Stimulated activated memory B cell treated with anti-CD40 and anti-IgM and Interleukin-4, amounts not matched to agents 10 μg/mL and 1 μg/mL and 100 μg/mL, for 72 hours (primary cell): Measurements from ENCODE around the gene PLPP2.

Experiments used
- ATAC-seq: fragments of 150-1000 bp; cut with Tn5 transposase; 2 replicates; pipeline ENCODE4 v1.10.0; 2021
- H3K27ac Mint-ChIP-seq: one replicate; pipeline ENCODE4 v1.8.0; 2022; ENCODE audit warnings: mild to moderate bottlenecking, mixed read lengths
- H3K27me3 Mint-ChIP-seq: one replicate; pipeline ENCODE4 v1.8.0; 2022; ENCODE audit warnings: mixed read lengths
- H3K36me3 Mint-ChIP-seq: one replicate; pipeline ENCODE4 v1.8.0; 2022; ENCODE audit warnings: mixed read lengths
- H3K4me1 Mint-ChIP-seq: one replicate; pipeline ENCODE4 v1.8.0; 2022; ENCODE audit warnings: mixed read lengths
- H3K4me3 Mint-ChIP-seq: one replicate; pipeline ENCODE4 v1.8.0; 2022; ENCODE audit warnings: mild to moderate bottlenecking, moderate library complexity, mixed read lengths
- H3K9me3 Mint-ChIP-seq: one replicate; pipeline ENCODE4 v1.8.0; 2022; ENCODE audit warnings: mixed read lengths

Gene PLPP2

DNA sequence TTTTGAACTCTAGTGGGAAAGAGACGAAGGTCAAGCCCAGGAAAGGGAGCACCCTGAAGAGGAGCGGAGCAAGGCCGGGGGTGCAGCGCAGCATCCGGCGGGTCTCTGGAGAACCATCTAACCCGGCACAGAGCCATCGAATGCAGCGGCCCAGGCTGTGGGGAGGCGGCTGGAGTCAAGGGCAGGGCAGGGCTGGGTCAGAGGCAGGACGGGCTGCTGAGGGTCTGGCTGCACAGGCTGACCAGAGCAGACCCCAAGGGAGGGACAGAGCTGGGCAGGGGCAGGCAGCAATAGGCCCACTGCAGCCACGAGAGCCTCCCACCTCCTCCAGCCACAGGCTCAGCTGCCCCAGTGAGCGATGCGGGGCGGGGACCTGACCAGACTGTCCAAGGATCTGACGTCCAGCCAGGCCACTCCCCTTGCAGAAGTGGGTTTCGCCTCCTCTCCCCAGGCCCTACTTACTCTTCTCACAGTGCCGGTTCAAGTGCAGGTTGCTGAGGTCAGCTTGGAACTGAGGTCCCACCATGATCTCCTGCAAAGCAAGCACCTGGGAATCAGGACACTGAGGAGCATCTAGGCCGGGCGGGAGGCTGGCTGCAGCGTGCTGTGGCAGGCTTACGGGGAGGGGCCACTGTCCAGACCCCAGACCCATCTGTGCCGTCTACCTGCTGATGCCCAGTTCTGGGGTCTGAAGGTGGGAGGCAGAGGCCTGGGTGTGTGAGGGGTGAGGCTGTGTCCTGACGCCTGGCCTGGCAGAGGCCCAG lies 34.2 kb upstream of the PLPP2 start:
- H3K27me3 Mint-ChIP-seq = no peaks in the 10 kb centered on the region
- no peak for ATAC-seq
- H3K4me3 Mint-ChIP-seq = no peak overlapping the region
- H3K27ac Mint-ChIP-seq = no peak overlapping the region
- H3K9me3 Mint-ChIP-seq = peaks cover 7% of the 10 kb centered on the region
- peaks cover 56% of the 10 kb centered on the region for H3K36me3 Mint-ChIP-seq
- H3K4me1 Mint-ChIP-seq = no peaks in the 10 kb centered on the region

DNA sequence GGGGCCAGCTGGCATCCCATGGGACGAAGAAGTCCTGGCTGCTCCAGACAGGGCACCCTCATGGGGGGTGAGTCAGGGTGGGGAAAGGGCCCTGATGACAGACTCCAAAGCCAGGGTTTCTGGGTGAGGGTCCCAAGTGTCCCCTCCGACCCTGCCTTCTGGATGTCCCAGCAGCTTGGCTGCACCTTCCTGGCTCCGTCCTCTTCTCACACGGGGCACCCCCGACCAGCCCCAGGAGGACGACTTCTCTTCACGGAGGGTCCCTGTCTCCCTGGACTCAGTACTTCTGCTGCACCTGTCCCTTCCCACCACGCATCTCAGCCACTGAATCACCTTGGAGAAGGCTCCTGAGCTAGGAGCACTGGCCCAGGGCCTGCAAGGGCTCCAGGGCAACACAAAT lies 33.5 kb upstream of the PLPP2 start:
- H3K4me1 Mint-ChIP-seq = no peaks in the 10 kb centered on the region
- H3K9me3 Mint-ChIP-seq = peaks cover 7% of the 10 kb centered on the region
- H3K27ac Mint-ChIP-seq = no peak overlapping the region
- ATAC-seq = no peak
- peaks cover 57% of the 10 kb centered on the region for H3K36me3 Mint-ChIP-seq
- no peaks in the 10 kb centered on the region for H3K27me3 Mint-ChIP-seq
- no peak overlapping the region for H3K4me3 Mint-ChIP-seq

DNA sequence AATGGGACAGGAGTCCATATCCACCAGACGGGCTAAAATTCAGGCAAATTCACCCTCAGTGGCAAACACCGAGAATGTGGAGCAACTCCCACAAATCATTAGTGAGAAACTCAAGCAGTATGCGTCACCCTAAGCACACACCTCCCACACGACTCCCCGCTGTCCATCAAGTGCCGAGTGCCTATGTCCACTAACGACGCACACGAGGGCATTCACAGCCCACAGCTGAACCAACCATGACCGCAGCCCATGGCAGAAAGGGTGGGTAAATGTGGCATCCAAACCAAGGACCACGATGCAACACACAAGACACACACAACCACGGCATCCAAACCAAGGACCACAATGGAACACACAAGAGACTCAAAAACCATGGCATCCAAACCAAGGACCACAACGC lies 31.4 kb upstream of the PLPP2 start:
- no peak overlapping the region for H3K27ac Mint-ChIP-seq
- H3K27me3 Mint-ChIP-seq = no peaks in the 10 kb centered on the region
- peaks cover 7% of the 10 kb centered on the region for H3K9me3 Mint-ChIP-seq
- no peak for ATAC-seq
- no peaks in the 10 kb centered on the region for H3K4me1 Mint-ChIP-seq
- H3K36me3 Mint-ChIP-seq = peaks cover 55% of the 10 kb centered on the region
- no peak overlapping the region for H3K4me3 Mint-ChIP-seq

DNA sequence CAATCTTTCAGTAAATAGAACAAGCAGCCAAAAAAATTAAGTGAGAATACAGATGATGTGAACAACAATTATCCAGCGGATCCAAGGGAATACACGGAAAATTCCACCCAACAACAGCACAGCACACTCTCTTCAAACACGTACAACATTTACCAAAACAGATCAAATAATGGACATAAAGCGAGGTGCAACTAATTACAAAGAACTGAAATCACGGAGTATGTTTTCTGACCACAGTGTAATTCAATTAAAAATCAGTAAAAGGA lies 27.2 kb upstream of the PLPP2 start:
- H3K9me3 Mint-ChIP-seq = peaks cover 7% of the 10 kb centered on the region
- H3K27me3 Mint-ChIP-seq = no peaks in the 10 kb centered on the region
- H3K4me3 Mint-ChIP-seq = no peak overlapping the region
- no peak for ATAC-seq
- H3K27ac Mint-ChIP-seq = no peak overlapping the region
- no peaks in the 10 kb centered on the region for H3K4me1 Mint-ChIP-seq
- H3K36me3 Mint-ChIP-seq = peaks cover 74% of the 10 kb centered on the region

DNA sequence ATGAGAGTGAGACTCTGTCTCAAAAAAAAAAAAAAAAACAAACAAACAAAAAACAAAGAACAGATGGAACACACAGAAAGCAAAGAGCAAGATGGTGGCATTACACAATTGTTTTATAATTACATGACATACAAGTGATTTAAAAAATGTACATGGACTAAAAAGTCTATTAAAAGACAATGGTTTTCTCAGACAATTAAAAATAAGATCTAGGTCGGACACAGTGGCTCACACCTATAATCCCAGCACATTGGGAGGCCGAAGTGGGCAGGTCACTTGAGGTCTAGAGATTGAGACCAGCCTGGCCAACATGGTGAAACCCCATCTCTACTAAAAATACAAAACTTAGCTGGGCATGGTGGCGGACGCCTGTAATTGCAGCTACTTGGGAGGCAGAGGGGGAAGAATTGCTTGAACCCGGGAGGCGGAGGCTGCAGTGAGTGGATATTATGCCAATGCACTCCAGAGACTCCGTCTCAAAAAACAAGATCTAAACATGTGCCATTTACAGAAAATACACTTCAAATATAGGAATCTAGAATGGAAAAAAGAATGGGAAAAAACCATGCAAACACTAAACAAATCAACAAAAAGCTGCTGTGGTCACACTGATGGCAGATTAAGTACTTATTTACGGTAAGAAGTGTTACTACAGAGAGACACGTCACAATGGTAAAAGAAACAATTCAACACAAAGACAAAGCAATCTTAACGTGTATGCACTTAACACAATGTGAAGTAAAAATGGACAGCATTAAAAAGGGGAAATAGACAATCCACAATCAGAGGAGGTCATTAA lies 26.7 kb upstream of the PLPP2 start:
- H3K27me3 Mint-ChIP-seq = no peaks in the 10 kb centered on the region
- no peaks in the 10 kb centered on the region for H3K4me1 Mint-ChIP-seq
- peaks cover 7% of the 10 kb centered on the region for H3K9me3 Mint-ChIP-seq
- H3K4me3 Mint-ChIP-seq = no peak overlapping the region
- ATAC-seq = no peak
- H3K36me3 Mint-ChIP-seq = peaks cover 78% of the 10 kb centered on the region
- no peak overlapping the region for H3K27ac Mint-ChIP-seq

DNA sequence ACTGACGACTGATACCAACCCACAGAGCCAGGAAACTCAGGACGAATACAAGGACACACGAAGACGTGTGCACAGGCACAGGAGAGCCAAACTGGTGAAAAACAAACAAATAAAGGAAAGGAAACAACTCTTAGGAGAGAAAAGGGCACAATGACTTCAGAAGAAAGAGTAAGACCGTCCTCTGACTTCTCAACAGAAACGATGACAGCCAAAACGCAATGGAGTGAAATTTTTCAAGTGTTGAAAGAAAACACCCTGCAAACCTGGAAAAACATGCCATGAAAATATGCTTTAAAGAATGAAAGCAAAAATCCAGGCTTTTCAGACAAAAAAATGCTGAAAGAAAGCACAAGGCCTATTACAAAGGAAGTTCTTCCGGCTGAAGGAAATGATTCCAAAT lies 24.6 kb upstream of the PLPP2 start:
- Mint-ChIP-seq H3K27me3 (no peaks in the 10 kb centered on the region), H3K27ac (no peak overlapping the region), H3K4me3 (no peak overlapping the region)

DNA sequence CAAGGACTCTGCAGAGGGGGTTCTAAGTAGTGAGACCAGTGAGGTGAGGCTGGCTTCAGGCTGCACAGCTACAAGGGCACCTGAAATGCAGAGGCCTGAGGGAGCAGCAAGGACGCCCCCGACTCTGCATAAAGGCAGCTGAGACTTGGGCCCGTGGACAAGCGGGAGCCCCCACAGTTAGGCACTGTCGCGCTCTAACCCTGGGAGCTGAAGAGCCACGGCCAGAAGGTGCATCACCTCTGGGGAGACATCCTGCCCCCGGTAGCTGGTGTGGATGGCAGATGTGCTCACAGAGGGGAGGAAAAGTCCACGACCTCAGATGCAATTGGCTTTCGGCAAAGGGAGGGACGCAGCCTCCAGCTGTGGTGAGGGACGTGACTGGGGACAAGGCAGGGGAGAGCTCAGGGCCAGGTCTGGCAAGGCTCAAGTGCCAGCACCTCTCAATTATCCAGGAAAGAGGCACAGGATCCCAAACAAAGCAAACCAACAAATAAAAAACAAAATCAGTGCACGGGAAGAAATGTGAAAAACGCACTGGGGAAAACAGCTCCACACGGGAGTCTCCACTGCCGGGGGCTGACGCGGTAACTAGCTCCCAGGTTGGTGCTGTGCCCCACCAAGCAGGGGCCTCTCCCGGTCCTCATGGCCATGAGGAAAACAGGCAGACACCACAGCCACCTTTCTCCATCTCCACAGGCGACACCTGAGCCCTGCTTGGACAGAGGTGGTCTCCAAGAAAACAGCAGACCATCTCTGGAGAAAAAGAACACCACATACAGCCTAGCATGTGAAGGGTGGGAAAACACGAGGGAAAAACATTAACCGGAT lies 23.0 kb upstream of the PLPP2 start:
- Mint-ChIP-seq H3K4me3 (no peak overlapping the region), H3K27ac (no peak overlapping the region), H3K36me3 (peaks cover 73% of the 10 kb centered on the region), H3K27me3 (no peaks in the 10 kb centered on the region), H3K4me1 (no peaks in the 10 kb centered on the region), H3K9me3 (peaks cover 7% of the 10 kb centered on the region)
- ATAC-seq = no peak

More for the DNA sequence above, 24.6 kb upstream of the PLPP2 start:
- no peaks in the 10 kb centered on the region for H3K4me1 Mint-ChIP-seq
- H3K36me3 Mint-ChIP-seq = peaks cover 80% of the 10 kb centered on the region
- H3K9me3 Mint-ChIP-seq = peaks cover 7% of the 10 kb centered on the region
- ATAC-seq = no peak

DNA sequence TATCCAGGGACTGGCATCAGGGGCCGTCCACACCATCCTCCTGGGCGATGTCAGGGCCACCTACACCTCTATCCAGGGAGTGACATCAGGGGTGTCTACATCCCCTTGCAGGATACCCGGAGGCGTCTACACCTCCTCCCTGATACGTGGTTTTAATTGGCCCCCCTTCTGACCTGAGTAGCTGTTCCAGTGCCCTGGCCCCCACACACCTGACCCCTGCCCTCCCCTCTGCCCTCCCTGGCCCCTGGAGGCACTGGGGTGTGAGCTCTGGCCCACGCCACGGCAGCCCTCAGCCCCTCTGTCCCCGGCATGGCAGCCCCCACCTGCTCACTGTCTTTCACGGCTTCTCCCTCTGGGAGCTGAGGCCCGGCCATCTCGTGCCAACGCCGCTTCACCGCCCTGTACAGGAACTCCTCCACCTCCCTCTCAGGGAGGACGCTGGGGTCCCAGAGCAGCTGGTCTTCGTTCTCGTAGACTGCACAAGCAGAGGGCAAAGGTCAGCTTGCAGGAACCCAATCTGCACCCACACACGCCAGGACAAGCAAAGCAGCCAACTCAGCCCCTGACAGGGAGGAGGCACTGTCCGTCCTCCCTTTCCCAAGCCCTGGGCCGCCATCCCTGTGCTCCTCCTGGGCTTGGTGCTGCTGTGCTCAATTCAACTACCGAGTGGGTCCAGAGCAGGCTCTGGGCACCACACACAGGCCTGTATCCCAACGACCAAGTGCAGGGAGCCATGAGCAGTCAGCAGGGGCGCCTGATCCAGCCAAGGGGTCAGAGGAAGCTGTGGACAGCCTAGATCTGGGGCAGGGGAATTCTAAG lies 22.2 kb upstream of the PLPP2 start:
- Mint-ChIP-seq H3K27ac (no peak overlapping the region), H3K4me1 (no peaks in the 10 kb centered on the region), H3K36me3 (peaks cover 74% of the 10 kb centered on the region), H3K4me3 (no peak overlapping the region), H3K27me3 (no peaks in the 10 kb centered on the region), H3K9me3 (peaks cover 5% of the 10 kb centered on the region)
- ATAC-seq = no peak

DNA sequence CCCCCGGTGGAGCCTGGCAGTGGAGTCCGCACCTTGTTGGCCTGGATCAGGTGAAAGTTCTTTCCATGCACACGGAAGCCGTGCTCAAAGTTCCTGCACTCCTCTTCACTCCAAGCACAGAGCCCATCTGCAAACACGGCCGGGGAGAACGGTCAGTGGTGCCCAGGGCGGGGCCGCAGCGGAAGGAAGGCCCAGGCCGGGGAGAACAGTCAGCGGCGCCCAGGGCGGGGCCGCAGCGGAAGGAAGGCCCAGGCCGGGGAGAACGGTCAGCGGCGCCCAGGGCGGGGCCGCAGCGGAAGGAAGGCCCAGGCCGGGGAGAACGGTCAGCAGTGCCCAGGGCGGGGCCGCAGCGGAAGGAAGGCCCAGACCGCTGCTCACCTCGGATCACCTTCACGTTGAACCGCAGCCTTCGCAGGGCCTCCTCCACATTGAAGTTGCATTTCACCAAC lies 20.6 kb upstream of the PLPP2 start:
- Mint-ChIP-seq H3K9me3 (no peaks in the 10 kb centered on the region), H3K27me3 (no peaks in the 10 kb centered on the region), H3K36me3 (peaks cover 69% of the 10 kb centered on the region), H3K4me3 (no peak overlapping the region), H3K4me1 (no peaks in the 10 kb centered on the region), H3K27ac (no peak overlapping the region)
- no peak for ATAC-seq

DNA sequence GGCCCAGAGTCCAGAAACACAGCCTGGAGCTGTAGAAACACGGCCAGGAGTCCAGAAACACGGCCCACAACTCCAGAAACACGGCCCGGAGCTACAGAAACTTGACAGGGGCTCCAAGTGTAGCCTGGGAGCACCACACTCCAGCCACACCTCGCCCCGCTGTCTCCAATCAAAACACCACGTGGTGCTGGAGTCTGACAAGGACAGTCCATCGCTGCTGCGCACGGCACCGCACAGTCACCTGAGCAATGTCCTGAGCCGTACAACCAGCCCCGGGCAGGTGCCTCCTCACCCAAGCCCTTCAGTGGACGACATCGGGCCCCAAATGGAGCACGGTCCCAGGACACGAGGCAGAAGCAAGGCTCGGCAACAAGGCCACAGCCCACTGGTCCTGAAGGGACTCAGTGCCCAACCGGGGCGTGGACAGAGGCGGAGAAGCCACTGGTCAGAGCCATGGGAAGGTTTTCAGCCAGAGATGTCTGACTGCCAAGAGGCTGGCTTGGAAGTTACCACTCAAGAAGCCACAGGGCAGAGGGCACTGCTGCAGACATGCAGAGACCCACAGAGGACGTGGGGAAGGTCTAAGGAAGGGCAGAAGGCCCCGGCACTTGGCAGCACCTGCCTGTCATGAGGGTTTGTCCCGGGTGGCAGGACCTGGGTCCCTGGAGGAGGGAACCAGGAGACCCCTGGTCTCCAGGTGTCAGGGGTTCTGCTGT lies 19.7 kb upstream of the PLPP2 start:
- peaks cover 72% of the 10 kb centered on the region for H3K36me3 Mint-ChIP-seq
- no peaks in the 10 kb centered on the region for H3K27me3 Mint-ChIP-seq
- no peak overlapping the region for H3K4me3 Mint-ChIP-seq
- no peak for ATAC-seq
- H3K27ac Mint-ChIP-seq = no peak overlapping the region
- H3K9me3 Mint-ChIP-seq = no peaks in the 10 kb centered on the region
- no peaks in the 10 kb centered on the region for H3K4me1 Mint-ChIP-seq

DNA sequence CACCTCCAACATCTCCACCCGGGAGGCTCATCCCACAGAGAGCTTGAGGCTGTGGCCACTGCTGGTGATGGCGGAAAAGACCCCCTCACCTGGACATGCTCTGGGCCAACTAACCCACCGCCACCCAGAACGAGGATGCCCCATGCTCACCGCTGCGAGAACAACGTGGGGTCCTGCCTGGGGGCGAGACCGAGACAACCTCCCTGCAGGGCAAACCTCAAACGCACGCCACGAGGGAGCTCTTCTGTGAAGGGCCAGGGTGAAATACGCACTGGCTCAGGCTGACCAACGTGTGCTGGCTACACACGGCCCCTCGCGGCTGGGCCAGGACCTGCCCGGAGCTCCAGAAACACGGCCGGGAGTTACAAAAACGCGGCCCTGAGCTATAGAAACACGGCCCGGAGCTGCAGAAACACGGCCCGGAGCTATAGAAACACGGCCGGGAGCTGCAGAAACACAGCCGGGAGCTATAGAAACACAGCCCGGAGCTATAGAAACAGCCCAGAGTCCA lies 19.0 kb upstream of the PLPP2 start:
- peaks cover 72% of the 10 kb centered on the region for H3K36me3 Mint-ChIP-seq
- no peak for ATAC-seq

DNA sequence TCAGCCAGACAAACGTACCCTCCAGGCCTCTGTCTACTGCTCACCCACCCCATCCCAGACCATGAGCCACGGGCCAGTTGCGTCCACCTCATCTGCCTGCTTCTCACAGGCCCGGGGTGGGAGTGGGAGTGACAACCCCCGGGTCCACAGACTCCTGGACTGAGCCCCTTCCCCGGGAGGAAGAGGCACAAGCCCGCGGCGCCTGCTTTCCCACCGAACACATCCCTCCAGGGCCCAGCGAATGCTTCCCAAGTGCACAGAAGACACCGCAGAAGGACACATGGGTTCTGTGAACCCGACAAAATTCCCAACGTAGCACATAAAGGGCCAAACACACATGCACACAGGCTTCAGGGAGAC lies 18.0 kb upstream of the PLPP2 start:
- Mint-ChIP-seq H3K27me3 (no peaks in the 10 kb centered on the region), H3K27ac (no peak overlapping the region), H3K36me3 (peaks cover 70% of the 10 kb centered on the region), H3K4me3 (no peak overlapping the region), H3K9me3 (no peaks in the 10 kb centered on the region), H3K4me1 (no peaks in the 10 kb centered on the region)
- ATAC-seq = no peak

More for the DNA sequence above, 19.0 kb upstream of the PLPP2 start:
- Mint-ChIP-seq H3K27me3 (no peaks in the 10 kb centered on the region), H3K4me3 (no peak overlapping the region), H3K27ac (no peak overlapping the region), H3K4me1 (no peaks in the 10 kb centered on the region), H3K9me3 (no peaks in the 10 kb centered on the region)

DNA sequence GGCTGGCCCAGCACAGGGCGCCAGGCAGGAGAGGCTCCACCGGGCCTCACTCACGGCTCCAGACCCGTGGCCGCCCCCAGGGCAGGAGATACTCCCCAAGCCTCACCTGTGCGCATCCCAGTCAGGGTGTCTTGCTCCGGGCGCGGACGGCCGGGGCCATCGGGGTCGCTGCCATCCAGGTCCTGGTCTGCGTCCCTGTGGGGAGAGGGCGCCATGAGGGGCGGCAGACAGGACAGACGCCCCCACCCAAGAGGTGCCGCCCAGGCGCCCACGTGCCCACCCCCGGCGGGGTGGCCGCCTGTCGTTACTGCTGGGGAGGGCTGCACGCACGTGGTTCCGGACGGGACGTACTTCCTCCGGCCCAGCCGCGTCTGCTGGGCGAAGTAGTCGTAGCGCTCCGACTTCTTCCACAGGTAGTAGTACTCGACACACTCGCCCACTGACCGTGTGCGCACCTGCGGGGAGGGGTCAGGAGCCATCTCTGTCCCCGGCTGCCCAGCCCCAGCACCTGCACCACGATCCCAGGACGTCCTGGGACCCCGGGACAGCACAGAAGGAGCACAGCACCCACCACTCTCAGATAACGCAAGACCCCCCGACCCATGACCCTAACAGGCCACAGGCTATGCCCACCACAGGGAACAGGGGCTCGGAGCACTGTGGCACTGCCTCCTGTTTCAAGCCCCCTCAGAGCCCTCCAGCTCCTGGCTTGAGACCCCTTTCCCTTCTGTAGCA lies 17.4 kb upstream of the PLPP2 start:
- Mint-ChIP-seq H3K27ac (no peak overlapping the region), H3K27me3 (no peaks in the 10 kb centered on the region), H3K9me3 (no peaks in the 10 kb centered on the region), H3K4me3 (no peak overlapping the region), H3K4me1 (no peaks in the 10 kb centered on the region), H3K36me3 (peaks cover 64% of the 10 kb centered on the region)
- peak; percentile 20 for ATAC-seq
